ENCODE data around the gene SLC8A3. TPM values are rescaled to one million over a fixed set of nuclear protein-coding genes. Genes with fewer than 3 reads are reported as not detected.

SLC8A3 gene
- total and polyA plus RNA-seq, 9 of the 15 experiments (the other 6 are each of a cell fraction or from before 2014, with no cell fraction given): not detected

- ChIA-PET POLR2A (interaction anchor here (0.7 kb wide), 1 partner anchor 161 kb away, joined by 3 read pairs; no protein-coding TSS in a partner anchor), CTCF (ENCODE audit: low intra/inter-chr PET ratio) (no interaction called here)
- Histone ChIP-seq H2AFZ (ENCODE audit: low read depth, low read length) (no peak overlapping the region), H3K27ac (ENCODE audit: extremely low read depth, low read depth, low read length) (no peak overlapping the region), H3K36me3 (ENCODE audit: control insufficient read depth, insufficient read depth, low read length) (no peaks in the 10 kb centered on the region), H3K27me3 (ENCODE audit: control insufficient read depth in 2 of 2, insufficient read depth in 2 of 2, low read length in 2 of 2) (no peaks in the 10 kb centered on the region), H3K9ac (ENCODE audit: insufficient read depth in 1 of 2, low read depth in 2 of 2, low read length in 2 of 2) (no peak overlapping the region), H3K4me1 (replicated peaks in 1 of 2; ENCODE audit: control insufficient read depth in 2 of 2, insufficient read depth in 2 of 2, low read length in 2 of 2) (no peaks in the 10 kb centered on the region), H3K9me3 (replicated peaks; ENCODE audit: control insufficient read depth, insufficient read depth, low read depth, low read length) (no peaks in the 10 kb centered on the region), H3K9me1 (ENCODE audit: control insufficient read depth, insufficient read depth, low read length) (no peaks in the 10 kb centered on the region), H4K20me1 (replicated peaks; ENCODE audit: control insufficient read depth, insufficient read depth, low read length) (no peaks in the 10 kb centered on the region), H3K79me2 (ENCODE audit: control insufficient read depth, insufficient read depth, low read length) (no peaks in the 10 kb centered on the region), H3K4me2 (ENCODE audit: insufficient read depth, low read length) (no peak overlapping the region), H3K4me3 (no peak overlapping the region)
- in situ Hi-C loops (cut with MboI) (no loop called here), intact Hi-C loops (cut with micrococcal nuclease) (no loop called here)
- no TSS peak for BruUV-seq (replicated peaks)
- WGBS (ENCODE audit: insufficient coverage, low coverage, missing lambda C conversion rate): 5% methylated on average over 3 of the region's 3 CpGs
- FAIRE-seq: no peak
- ATAC-seq: no peak
- no peak for DNase-seq (ENCODE audit: extremely low read depth in 1 of 4, low spot score in 3 of 4)
- no peak for TF ChIP-seq MGA (IDR thresholded peaks at IDR 0.05)
Measured at GRCh38 chr14:70108419-70108818, 80.3 kb downstream of the SLC8A3 start.
